ENCODE measurements around the gene PAX6.

DNA sequence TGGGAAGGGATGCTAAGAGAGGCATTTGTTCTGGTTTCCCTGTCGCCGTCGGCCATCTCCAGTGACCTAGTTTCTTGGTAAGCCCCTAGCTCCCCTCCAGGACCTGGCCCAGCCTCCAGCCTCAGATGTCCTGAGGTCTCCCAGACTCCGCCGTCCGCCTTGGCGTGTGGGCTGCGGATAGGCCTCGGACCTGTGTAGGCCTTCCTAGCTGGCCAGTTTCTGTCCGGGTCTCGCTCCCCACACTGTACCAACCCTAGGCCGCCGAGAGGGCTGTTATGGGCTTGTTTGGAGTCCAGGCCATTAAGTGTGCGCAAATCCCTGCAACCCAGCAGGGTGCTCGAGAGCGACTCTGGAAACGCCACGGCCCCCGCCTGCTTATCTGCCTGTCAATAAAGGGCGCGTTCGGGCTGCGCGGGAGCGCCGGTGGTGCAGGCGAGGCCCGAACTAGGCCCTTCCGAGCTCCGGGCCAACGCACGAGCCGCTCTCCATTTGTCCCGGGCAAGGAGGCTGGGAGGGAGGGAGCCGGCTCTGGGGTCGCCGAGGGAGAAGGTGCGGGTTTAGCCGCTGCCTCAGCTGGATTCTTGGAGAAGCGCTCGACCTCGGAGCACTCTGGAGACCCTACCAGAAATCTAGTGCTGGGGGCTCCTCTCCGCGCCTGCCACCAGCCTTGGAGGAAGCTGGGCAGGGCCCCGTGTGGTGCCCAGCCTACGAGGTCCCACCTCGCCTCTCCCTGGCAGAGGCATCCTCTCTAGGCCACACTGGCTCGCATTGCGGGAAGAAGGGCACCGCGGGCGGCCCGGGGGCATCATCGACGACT, 8.7 kb upstream of the PAX6 start:
- TF ChIP-seq, protein P1, sequence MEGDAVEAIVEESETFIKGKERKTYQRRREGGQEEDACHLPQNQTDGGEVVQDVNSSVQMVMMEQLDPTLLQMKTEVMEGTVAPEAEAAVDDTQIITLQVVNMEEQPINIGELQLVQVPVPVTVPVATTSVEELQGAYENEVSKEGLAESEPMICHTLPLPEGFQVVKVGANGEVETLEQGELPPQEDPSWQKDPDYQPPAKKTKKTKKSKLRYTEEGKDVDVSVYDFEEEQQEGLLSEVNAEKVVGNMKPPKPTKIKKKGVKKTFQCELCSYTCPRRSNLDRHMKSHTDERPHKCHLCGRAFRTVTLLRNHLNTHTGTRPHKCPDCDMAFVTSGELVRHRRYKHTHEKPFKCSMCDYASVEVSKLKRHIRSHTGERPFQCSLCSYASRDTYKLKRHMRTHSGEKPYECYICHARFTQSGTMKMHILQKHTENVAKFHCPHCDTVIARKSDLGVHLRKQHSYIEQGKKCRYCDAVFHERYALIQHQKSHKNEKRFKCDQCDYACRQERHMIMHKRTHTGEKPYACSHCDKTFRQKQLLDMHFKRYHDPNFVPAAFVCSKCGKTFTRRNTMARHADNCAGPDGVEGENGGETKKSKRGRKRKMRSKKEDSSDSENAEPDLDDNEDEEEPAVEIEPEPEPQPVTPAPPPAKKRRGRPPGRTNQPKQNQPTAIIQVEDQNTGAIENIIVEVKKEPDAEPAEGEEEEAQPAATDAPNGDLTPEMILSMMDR (conservative IDR thresholded peaks at IDR 0.05; ENCODE audit: low read length): no peak
- TF ChIP-seq EZH2phosphoT487 (IDR thresholded peaks at IDR 0.05; ENCODE audit: borderline replicate concordance, low read depth, low read length): no peak

All from OCI-LY7 (cell line).